Hypothalamus (tissue), 51 donors: ENCODE measurements around the gene MAOA.
"Not testable (repeated sequence)": the region's sequence is repeated elsewhere in the genome, so short reads cannot be mapped to it uniquely, and the experiment has no call there.

Source experiments
- DNase-seq, 51 donors: peaks; one replicate each; lab custom pipeline; 2025; lab: John Stamatoyannopoulos, UW

The MAOA gene

GRCh38 chrX:43661521-43662240 is 5.6 kb downstream of the MAOA start:
- peak in 2 of 51 donors; percentile 0 to 20 for DNase-seq

DNA sequence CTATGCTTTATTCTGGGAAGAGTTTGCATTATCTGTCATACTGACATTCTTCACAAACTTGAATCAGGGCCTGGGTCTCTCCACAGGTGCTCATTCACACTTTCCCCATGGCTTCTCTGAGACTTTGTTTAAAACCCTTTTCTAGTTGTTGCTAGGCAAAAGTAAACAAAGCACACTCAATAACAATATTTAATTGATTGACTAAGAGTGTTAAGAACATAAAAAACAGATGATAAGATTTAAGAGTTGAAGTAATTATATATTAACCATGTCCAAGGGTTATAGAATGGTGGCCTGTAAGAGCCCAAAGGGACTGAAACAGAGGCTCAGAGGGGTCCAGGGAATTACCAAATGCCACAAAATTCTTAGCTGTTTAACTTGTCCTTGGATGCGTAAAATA is 7.1 kb downstream of the MAOA start:
- no peak for DNase-seq

- no peak for DNase-seq
Measured at GRCh38 chrX:43664258-43664657, 8.2 kb downstream of the MAOA start.

GRCh38 chrX:43664708-43665107 is 8.6 kb downstream of the MAOA start:
- no peak for DNase-seq

DNA sequence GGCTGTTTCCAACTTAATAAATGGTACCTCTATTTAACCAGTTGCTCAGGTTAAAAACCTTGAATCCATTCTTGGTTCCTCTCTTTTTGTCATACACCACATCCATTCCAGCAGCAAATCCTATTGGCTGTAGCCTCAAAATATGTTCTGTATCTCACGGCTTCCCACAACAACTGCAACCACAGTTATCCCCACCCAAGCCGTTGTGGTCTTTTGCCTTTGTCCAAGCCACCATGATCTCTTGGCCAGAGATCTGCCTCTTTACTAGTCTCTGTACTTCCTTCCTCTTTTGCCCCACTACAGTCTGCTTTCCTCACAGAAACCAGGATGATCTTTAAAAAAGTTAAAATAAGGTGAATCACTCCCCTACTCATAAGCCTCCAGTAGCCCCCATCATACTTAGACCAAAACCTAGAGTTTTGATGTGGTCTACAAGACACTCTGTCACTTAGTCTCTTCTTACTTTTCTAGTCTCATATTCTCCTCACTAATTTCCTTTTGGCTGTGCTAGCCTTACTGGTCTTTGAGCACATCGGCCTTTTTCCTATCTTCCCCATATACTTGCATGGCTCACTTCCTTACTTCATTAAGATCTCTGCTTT is 10.3 kb downstream of the MAOA start:
- no peak for DNase-seq

- DNase-seq: not testable (repeated sequence)
Measured at GRCh38 chrX:43675965-43676628, 20.0 kb downstream of the MAOA start.

DNA sequence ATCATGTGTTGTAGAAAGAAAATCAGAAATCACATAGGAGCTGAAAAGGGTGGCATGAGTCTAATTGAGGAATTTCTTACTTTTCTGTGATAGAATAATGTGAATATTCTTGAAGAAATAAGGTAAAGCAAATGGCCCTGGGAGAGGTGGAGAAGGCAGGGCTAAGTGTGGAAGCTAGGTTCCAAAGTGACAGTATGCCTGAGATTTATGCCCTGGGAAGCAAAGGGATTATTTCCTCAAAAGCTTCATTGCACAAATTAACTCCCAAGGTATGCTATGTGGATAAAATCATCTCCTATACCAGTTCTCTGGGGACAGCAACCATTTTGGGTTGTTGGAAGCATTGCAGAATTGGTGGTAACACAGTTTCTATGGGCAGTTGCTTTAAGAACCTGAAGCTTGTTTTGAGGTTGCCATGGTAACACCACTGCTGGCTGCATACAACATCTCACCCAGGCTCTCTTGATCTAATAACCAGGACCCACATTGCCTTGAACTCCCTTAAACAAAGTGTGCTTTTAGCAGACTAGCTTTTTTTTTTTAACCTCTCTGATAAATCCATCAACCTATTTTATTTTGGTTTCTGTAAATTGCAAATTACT is 21.0 kb downstream of the MAOA start:
- peak in 2 of 51 donors; percentile 1 to 3 for DNase-seq

DNA sequence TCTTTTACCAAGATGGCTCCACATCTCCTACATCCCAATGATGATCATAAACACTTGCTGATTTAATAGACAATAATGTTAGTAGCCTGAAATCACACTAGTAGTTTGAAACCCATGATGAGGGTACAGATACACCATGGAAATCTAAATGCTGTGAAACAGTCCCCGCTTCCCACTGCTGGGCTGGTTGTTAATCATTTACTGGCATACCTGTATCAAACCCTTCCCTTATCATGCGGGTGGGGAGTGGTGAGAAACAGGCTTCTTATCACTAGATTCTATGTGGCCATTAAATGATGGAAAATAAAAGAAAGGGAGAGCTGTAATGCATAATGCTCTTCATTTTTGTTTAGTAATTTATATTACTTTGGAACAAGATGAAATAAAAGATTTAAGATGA is 21.9 kb downstream of the MAOA start:
- DNase-seq: no peak

DNA sequence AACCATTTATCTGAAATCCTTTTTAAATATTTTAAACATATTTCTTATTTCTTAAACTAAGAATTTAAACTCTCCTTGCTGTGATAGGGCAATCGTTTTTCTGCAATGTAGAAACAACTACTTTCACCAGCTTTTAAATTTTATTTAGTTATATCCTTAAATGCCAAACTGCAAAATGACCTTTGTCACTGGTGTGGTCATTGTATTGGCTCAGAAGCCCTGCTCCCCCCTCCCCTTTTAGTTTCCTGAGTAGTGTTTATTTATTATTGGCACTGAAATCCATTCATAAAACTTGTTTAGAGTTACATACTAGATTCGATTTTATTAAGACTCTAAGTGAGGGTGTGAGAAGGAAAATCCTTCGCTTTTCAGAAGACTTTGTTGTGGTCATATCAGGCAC is 23.0 kb downstream of the MAOA start:
- DNase-seq: no peak

DNA sequence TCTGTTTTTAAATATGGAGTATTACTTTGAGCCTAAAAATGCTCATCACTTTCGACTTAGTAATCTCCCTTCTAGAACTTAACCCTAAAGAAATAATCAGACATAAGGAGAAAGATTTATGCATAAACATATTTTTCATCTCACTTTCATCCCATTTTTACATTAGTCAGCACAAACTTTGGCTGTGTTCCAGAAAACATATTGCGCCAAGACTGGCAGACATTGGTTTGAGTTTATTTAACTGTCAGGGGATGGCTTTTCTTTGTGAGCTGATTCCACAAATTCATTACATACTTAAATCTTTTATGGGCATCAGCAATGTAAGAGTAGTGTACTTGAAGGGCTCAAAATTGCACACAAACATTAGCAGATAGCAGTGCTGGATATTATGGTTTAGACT is 23.7 kb downstream of the MAOA start:
- DNase-seq: no peak

GRCh38 chrX:43682726-43683125 is 26.6 kb downstream of the MAOA start:
- DNase-seq: no peak

GRCh38 chrX:43685221-43685620 is 29.1 kb downstream of the MAOA start:
- DNase-seq: no peak

- no peak for DNase-seq
Measured at GRCh38 chrX:43688586-43688985, 32.5 kb downstream of the MAOA start.

GRCh38 chrX:43693602-43694406 is 37.7 kb downstream of the MAOA start:
- DNase-seq: no peak

- DNase-seq: peak in 1 of 51 donors; percentile 1
Measured at GRCh38 chrX:43699475-43699874, 43.4 kb downstream of the MAOA start.

DNA sequence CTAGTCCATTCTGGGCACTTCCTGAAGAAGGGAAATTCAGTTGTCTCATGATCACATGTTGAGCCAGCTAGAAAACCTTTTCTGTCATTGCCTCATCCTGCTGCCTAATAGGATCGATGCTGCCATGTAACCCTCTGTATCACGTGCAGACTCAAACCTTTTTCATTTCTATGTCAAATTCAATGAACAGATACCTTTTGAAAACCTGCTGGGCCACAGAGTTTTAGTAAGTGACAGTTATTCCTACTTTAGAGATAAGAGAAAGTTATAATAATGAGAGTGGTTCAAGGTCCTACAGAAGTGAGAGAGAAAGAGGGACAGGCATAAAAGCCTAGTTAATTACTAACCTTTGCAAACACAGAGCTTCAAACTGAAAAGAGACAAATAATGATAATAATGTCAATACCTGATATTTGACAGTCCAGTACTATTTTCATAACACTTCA is 46.0 kb downstream of the MAOA start:
- DNase-seq: no peak

DNA sequence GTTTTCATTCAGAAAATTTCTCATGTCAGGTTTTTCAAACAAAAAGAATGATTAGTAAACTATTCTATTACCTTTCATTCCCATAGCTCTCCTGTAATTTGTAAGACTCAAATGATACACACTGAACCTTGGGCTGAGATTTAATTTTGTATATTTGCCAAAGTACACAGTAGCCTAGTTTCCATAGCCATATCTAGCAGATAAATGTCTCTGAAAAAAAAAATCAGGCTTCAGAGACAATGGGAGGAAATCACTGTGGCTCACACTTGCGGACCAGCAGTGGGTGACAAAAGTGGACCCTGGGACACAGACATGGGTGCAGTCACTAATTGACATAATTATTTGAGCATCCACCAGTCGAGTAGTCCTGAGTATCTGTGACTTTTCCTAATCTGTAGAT is 46.6 kb downstream of the MAOA start:
- no peak for DNase-seq

DNA sequence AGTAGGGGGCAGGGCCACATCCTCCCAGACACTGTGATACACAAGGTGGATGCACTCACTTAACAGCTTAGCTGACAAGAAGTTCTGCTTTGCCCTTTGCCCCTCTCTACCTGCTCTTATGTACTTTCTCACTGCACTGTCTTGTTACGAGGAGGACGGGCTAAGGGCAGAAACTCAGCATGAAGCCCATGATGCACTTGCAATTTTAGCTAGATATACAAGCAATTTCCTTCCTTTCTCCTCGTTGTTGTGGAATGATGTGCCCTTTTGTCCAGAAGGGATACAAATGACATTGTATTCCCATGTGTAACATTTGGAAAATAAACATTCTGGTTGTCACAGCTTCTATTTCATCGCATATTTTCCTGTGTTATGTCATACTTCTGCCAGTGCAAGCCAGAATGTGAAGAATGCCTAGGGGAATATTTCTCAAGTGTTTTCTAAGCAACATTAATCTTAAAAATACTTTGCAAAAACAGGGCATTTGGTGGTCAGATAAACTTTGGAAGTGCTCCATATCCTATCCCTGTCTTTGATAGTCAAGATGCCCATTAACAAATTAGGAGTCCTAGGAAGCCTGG is 47.2 kb downstream of the MAOA start:
- no peak for DNase-seq

GRCh38 chrX:43706786-43707370 is 50.8 kb downstream of the MAOA start:
- no peak for DNase-seq
